ENCODE results near the gene INIP.

- TF ChIP-seq, protein P1, sequence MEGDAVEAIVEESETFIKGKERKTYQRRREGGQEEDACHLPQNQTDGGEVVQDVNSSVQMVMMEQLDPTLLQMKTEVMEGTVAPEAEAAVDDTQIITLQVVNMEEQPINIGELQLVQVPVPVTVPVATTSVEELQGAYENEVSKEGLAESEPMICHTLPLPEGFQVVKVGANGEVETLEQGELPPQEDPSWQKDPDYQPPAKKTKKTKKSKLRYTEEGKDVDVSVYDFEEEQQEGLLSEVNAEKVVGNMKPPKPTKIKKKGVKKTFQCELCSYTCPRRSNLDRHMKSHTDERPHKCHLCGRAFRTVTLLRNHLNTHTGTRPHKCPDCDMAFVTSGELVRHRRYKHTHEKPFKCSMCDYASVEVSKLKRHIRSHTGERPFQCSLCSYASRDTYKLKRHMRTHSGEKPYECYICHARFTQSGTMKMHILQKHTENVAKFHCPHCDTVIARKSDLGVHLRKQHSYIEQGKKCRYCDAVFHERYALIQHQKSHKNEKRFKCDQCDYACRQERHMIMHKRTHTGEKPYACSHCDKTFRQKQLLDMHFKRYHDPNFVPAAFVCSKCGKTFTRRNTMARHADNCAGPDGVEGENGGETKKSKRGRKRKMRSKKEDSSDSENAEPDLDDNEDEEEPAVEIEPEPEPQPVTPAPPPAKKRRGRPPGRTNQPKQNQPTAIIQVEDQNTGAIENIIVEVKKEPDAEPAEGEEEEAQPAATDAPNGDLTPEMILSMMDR (IDR thresholded peaks at IDR 0.05) = no peak
- no peak for TF ChIP-seq ZFX (IDR thresholded peaks at IDR 0.05; ENCODE audit: borderline replicate concordance)
Measured at GRCh38 chr9:112751056-112751795, 33.3 kb upstream of the INIP start.
